NCI-H524 treated with DMSO at 0.1 percent for 48 hours (cell line): ENCODE data around the gene APBB2.

Experiments used
- DNase-seq: peaks from one replicate; lab custom pipeline; 2025; lab: John Stamatoyannopoulos, UW

Gene APBB2

GRCh38 chr4:41102414-41103092 lies 111.8 kb downstream of the APBB2 start:
- peak; percentile 44 for DNase-seq

- DNase-seq = no peak
These were observed 116.0 kb downstream of the APBB2 start for GRCh38 chr4:41098093-41099048.

- DNase-seq = no peak
These were observed 118.4 kb downstream of the APBB2 start for GRCh38 chr4:41095973-41096372.

GRCh38 chr4:41095192-41095872 lies 119.0 kb downstream of the APBB2 start:
- no peak for DNase-seq

GRCh38 chr4:41092128-41092527 lies 122.2 kb downstream of the APBB2 start:
- DNase-seq = no peak

GRCh38 chr4:41081847-41082246 lies 132.5 kb downstream of the APBB2 start:
- DNase-seq = no peak

- no peak for DNase-seq
These were observed 133.4 kb downstream of the APBB2 start for GRCh38 chr4:41080976-41081375.

- no peak for DNase-seq
These were observed 134.3 kb downstream of the APBB2 start for GRCh38 chr4:41079881-41080560.

GRCh38 chr4:41077628-41078027 lies 136.7 kb downstream of the APBB2 start:
- DNase-seq = no peak

- DNase-seq = no peak
These were observed 137.9 kb downstream of the APBB2 start for GRCh38 chr4:41076481-41076880.

GRCh38 chr4:41074215-41074614 lies 140.1 kb downstream of the APBB2 start:
- DNase-seq = no peak

- peak; percentile 39 for DNase-seq
These were observed 142.1 kb downstream of the APBB2 start for GRCh38 chr4:41072021-41072777.

- DNase-seq = no peak
These were observed 143.6 kb downstream of the APBB2 start for GRCh38 chr4:41070516-41071281.

- DNase-seq = peak; percentile 40
These were observed 144.5 kb downstream of the APBB2 start for GRCh38 chr4:41069838-41070237.

GRCh38 chr4:41069257-41069656 lies 145.1 kb downstream of the APBB2 start:
- DNase-seq = no peak

GRCh38 chr4:41067369-41067768 lies 147.0 kb downstream of the APBB2 start:
- DNase-seq = no peak

- no peak for DNase-seq
These were observed 148.3 kb downstream of the APBB2 start for GRCh38 chr4:41066049-41066448.

- DNase-seq = no peak
These were observed 148.8 kb downstream of the APBB2 start for GRCh38 chr4:41065434-41066006.

GRCh38 chr4:41064953-41065352 lies 149.4 kb downstream of the APBB2 start:
- no peak for DNase-seq
